HG02763 (cell line): Measurements from ENCODE around the gene COL3A1.

Experiments
- ATAC-seq: cut with Tn5 transposase; IDR thresholded peaks from one replicate; pipeline ENCODE4 v1.9.1; 2021; ENCODE audit warnings: mild to moderate bottlenecking, moderate library complexity; ENCODE audit not compliant: unreplicated experiment

Gene COL3A1

DNA sequence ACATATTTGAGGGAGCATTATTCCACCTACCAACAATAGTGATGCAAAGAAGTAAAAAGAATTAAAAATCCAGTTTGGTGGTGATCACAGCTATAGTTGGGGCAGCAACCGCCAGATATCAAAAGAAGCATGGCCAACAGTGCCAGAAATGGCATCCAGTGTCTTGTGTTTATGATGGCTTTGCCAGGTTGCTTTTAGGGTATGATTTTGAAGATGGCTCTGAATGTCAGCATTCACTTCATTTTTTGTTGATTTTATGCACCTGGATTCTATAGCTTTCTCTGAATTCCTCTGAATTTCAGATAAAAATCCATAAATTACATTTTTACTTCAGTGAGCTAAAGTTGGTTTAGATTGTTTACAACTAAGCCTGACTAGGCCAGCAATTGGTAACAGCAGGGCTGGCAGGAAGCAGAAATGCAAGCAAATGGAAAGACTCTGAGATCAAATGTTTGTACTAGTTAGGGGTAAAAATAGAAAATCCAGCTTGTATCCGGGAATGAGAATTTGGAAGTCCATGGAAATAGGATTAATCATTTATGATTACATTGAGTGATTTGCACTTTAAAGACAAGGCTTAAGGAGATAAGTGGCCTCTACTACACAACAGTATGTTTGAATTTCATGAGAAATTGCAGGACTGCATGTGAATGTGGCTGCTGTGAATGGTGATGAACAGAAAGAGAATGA, 40.4 kb downstream of the COL3A1 start:
- no peak for ATAC-seq

DNA sequence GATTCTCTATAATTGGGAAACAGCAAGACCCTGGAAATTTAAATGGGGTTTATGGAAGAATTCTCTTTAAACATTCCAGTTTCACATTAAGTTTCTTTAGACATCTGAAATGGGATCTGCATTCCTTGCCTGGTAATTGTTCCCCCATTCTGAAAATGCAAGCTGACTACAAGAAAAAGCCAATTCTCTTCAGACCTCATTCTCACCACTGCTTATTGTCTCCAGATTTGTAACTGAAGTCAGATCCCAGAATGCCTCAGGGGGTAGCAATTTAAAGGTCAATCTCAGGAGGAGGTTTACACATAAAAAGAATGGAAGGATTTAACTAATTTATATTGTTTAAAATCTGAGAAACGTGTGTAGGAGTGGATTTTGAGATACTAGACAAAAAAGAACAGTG, 41.2 kb downstream of the COL3A1 start:
- ATAC-seq: no peak

DNA sequence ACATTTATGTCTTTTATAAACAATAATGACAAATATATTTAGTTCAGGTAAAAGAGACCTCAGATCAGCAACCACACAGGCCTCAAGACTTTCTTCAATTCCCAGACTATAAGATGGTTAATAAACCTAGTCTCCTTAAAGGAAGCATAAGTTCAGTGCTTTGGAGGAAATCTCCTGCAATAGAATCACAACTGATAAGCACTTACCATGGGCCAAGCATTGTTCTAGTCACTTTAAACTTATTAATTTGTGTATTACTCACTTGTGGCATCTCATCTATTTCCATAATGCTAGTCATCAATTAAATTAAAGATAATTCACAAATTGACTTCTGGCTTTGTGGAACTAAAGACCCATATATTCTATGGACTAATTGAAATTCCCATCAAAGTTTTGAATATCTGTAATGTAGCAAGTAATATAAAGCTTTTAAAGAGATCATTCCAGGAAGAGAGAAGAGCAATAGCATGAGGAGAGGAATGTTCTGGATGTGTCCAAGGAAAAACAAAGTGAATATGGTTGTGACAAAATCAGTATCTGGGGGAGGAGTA, 42.2 kb downstream of the COL3A1 start:
- ATAC-seq: no peak

DNA sequence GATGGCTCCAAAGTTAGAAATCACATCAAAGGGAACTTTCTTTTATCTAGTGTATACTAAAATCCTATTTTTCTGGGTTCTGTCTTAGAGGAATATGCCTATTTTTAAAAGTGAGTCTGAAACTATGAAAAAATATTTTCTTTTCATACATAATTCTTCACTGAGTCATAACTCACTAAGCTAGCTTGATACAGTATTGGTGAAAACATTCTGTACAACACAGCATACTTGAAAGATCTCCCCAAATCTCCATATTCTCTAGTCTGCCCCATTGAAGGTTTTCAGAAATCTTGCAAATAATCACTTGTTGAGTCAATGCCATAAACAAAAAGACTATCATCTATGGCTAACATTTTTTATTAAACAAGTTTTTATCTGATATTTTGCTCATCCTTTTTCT, 44.5 kb downstream of the COL3A1 start:
- no peak for ATAC-seq

DNA sequence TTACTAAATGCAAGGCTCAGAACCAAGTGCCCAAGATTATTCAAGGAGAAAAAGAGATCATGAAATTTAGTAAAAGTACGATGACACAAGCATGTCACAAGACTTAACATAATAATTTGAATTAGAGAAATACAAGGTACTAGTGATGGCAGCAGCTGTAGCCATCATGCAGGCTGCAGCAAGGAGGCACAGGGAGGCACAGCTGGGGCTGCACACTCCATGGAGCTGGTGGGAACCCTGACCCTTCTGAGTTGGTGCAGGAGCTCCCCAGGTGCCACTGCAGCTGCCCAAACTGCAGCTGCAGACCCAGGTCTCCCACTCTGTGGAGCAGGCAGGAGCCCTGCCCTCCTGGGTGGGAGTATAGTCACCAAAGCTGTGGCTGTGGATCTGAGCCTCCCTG, 46.0 kb downstream of the COL3A1 start:
- no peak for ATAC-seq

DNA sequence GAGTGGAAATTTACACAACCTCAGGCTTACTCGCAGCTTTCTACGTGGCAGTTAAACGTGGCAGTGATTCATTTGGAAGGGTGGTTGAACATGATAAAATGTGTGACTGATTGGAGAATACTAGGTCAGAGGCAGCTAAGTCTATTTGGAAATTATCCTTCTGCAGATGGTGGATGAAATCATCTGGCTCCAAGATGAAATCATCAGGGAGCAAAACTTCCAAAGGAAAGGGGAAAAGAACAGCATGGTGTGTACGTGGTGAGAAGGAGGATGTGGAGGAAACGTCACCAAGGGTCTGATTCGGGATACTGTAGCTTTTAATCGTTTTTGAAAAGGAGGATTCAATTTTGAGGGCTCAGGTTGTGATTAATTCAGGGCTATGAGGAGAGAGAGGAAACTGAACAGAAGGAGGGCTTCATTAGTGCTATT, 47.9 kb downstream of the COL3A1 start:
- no peak for ATAC-seq

DNA sequence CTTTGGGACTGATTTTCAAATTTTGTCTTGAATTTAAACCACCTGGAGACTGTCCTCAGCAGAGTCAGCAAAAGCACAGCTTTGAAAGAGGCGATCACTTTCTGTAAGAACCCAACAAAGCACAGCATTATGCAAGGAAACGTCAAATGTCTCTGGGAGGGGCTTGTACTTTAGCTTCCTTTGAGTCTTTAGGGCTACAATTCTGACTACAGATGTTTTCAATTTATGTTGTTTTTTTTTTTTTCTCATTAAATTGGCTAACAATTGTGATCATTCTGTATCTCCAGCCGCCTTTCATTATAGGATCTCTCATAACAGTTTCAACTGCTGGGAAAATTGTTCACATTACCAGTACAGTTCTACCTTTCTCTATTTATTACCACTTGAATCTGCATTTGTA, 48.3 kb downstream of the COL3A1 start:
- ATAC-seq: no peak

DNA sequence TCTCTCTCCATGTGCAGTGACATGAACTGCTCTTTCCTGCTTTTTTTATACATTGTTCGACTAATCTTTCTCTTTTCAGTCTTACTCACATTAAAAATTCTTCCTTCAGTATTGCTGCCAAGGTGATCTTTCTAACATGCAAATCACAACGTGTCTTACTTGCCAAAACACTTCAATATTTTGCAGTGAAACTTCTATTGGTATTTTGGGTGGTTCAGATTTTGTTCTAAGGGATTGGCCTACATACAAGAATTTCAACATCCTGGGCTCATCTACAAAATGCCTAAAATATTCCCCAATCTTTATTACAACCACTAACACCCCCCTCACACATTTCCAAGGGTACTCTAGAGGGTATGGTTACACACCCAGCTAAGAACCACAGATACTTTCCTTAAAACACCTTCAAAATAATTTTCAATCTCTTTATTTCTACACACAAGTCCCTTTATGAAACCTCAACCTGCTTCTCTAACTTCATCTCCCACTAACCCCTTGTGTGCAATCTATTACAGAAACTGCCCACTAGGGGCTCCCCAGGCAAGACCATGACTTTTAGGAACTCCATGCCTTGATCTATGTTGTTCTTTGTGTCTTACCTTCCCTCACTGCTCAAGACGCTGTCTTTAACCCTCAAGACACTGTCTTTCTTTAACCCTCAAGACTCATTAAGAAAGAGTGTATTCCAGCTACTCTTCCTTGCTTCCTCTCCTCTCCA, 50.9 kb downstream of the COL3A1 start:
- ATAC-seq: peak; percentile 48

DNA sequence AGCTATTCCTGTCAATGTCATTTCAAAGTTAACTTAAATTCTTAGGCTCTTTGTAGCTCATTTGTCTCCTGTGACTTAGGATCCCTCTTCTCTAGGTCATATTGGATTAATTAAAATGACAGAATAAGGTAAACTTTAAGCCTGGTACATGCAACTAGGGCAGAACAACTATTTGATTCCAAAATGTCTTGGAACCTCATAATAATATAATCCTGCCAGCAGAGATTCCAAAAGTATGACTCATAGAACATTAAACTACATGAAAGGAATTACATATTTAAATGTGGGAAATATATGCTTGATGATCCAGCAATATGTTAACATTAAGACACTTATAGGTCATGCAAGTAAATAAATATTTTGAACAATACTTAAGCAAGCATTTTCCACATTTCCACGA, 63.3 kb downstream of the COL3A1 start:
- ATAC-seq: no peak

DNA sequence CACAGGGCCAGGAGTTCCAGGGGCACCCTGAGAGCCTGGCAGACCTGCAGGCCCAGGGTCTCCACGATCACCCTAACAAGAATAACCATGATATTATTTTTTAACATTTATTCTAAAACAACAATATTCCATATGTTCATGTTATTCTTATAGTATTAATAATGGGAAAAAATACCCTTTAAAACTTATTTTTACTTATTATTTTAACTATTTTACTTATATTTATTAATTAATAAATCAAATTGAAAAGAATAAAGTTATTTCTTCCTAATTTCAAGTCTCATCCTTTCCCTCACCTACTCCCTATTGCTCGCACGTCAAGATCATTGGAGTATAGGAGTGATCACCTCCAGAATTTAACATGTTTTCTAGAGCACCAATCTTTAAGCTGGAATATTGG, 71.7 kb downstream of the COL3A1 start:
- no peak for ATAC-seq

DNA sequence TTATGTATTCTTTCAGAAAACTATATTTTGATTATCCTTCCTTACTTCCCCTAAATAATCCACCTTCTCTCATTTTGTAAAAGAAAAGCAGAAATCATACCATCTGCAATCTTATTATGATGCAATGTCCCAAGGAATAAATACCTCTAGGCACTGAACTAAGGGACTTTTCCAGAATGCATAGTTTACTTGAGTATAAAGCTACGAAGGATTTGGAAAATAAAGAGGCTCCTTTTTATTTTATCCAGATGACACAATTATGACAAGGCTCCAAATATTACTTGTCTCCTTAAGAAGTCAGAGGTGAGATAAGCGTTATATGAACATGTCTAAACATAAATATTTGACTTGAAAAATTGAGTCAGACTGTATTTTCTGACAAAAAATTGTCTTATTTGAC, 72.1 kb downstream of the COL3A1 start:
- ATAC-seq: no peak

DNA sequence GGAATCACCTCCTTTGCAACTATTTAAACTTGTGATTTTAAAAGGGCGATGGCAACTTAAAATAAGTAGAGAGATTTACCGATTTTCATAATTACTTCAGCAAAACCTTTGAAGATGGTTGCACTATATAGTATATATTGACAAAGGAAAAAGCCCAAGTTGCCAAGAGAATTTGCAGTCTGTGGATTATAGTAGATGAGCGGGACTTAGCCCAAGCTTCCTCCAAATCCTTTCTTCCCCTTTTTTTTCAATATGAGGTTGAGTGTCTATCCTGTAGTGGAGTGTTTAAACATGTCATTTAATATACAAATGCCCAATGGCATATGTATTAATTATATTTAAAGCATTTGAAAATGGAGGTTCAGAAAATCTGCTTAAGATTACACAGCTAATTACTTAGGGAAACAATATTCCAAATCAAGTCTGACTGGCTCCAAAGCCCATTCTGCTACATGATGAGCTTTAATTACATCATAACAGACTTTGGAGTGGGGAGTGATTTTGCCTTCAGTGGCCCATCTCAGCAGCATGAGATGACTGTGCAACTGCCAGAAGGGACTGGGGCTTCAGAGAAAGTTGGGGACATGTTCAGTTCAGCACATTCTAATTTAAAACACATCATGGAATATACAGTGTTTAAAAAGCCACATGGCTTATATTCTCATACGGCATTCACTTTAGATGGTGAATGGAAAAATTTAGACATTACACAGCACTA, 73.2 kb downstream of the COL3A1 start:
- no peak for ATAC-seq

DNA sequence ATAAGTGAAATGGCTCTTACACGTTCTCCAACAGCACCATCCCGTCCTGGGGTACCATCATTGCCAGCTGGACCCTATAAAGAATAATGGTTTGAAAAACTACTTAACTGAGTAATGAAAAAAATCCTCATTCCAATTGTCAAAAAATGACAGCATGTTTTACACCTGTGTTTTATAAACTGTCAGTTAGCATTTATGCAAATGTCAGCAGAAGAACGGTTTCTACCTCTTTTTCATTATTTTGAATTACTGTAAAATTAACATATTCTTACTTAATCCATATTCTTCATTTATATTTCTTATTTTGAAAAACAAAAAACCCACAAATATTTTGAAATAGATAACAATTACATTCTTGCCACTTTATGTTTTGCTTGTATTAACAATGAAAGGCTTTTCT, 74.0 kb downstream of the COL3A1 start:
- no peak for ATAC-seq

DNA sequence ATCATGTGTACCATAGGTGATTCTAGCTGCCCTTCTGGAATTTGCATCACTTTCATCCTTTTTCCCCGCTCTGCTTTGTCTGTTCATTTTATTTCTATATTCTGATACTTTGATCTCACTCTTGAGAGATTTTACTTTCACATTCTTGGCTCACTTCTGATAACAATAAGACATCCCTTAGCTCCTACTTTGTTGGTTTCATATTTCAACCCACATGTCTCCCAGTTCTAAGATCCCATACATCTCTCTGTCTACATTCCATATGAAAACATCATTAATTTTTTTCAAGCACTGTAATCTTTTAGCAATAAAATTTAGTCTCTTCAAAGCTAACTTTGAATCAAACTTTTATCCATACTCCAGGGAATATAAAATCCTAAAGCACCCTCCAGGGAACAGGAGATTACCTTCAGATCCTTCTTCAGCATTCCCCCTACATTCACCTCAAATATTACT, 75.6 kb downstream of the COL3A1 start:
- ATAC-seq: no peak

DNA sequence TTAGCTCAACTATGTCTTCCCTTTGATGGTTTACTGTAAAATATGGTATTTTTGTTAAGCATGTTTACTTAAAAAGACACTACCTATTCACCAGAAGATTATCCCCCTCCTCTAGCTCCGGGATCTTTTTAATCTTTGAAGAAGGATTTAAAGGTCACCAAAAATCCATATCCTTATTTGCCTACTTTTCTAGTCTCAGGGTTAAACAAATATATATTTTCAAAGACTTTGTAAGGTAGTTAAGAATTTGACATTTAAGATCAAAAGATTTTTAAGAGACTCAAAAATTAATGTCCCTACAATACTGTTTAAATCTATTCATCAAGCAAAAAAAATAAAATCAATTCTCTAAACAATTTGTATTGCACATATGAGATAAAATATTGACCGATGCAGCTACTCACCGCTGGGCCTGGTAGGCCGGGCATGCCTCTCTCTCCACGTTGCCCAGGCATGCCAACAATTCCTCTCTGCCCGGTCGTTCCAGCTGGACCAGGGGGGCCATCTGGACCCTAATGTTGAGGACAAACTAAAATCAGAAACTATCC, 76.1 kb downstream of the COL3A1 start:
- no peak for ATAC-seq

DNA sequence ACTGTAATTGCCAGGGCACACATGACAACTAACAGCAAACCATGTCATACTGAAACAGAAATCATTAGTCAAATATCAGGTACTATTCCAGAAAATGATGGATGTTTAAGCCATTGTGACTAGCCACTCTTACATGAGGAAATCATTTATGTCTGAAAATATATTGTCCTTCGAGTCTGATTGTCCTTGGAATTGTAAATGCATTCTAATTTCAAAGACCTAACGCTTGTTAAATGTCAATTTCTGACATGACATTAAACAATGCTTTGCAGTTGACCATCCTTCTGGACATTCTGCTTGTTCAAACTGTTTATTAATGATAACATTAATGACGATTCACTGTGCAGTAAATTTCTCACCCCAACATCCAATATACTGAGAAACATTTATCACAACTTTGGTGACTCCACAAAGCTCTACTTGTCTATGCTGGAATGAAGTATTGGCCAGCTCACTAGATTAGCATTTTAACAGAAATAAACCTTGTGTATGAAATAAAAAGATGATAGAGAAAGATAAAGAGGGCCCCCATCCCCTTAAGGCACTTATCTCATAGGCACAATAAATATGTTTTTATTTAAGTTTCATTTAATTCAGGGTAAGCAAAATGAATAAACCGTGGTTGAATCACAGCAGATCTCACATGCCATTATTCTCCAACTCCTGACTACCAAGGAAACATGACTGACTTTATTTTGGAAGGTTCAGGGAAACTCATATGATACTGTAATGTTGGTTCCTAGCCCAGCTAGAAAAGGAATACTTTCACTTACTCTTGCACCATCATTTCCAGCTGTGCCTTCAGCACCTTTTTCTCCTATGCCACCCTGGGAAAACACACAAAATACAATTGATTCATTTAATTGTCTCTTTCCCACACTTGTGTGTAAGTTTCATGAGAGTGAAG, 82.3 kb downstream of the COL3A1 start:
- no peak for ATAC-seq

DNA sequence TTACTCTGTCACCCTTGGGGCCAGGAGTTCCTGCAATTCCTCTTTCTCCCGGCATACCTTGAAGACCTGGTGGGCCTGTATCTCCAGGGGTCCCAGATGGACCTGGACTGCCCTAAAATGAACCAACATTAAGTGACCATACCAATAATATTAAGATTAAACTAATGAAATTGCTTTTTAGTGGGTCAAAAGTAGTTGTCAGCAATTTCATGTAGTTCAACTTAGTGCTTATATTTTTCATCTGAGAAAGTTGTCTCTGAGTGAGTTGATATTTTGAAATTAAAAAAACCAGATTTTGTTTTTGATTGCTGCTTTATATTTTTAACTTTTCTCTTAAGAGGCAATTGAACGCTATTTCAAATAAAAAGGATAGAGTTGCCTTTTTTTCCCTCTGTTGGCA, 83.1 kb downstream of the COL3A1 start:
- no peak for ATAC-seq

DNA sequence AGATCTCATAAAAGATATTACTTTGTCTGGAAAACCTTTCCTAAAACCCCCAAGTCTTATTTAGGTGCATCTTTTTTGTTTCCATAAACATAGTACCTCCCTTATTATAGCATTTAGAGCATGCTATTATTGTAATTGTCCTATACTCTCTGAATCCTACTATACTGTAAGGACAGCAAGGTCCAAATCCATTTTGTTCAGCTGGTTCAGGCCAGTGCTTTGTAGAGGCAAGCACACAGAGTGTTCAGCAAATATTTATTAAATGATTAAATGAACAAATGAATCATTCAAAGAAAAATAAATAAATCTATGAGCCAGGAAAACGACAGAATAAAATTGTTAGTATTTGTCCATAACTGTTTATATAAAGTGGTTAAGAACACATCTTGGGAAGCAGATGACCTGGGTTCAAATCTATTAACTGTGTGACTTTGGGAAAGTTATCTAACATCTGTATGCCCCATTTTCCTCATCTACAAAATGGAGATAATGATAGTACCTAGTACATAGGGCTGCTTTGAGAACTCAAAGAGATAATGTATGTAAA, 86.0 kb downstream of the COL3A1 start:
- ATAC-seq: no peak
